C4-2B (cell line): Measurements from ENCODE around the gene MCM8.
"Not testable (repeated sequence)": the region's sequence is repeated elsewhere in the genome, so short reads cannot be mapped to it uniquely, and the experiment has no call there.

Experiments
- H3K27ac ChIP-seq: fragments of 450-650 bp; 2 replicates; pipeline ENCODE4 v1.5.1; 2017
- ZFX ChIP-seq: fragments of 450-650 bp; IDR thresholded peaks from 2 replicates; pipeline ENCODE4 v1.6.1; 2017
- TF ChIP-seq, protein P1 (sequence below): fragments of 450-650 bp; conservative IDR thresholded peaks from 2 replicates; pipeline ENCODE4 v1.5.1; 2017; ENCODE audit warnings: mild to moderate bottlenecking

The MCM8 gene

DNA sequence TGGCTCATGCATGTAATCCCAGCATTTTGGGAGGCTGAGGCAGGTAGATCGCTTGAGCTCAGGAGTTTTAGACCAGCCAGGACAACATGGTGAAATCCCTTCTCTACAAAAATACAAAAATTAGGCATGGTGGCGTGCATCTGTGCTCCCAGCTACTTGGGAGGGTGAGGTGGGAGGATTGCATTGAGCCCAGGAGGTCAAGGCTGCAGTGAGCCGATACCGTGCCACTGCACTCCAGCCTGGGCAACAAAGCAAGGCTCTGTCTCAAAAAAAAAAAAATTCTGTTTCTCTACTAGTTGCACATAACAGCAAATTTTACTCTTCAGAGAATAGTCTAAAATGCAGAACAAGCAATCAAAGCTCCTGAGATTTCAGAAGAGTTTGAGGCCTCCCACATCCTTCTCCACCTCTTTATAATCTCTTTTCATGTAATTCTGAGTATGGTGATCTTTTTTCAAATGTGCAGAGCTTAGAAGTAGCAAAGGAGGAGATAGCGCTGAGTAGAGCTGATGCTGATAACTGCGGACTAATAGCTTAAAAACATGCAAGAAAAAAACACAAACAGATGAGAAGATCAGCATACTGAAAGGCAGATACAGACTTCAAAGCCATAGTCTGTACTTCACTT is 80.1 kb downstream of the MCM8 start:
- TF ChIP-seq, protein P1, sequence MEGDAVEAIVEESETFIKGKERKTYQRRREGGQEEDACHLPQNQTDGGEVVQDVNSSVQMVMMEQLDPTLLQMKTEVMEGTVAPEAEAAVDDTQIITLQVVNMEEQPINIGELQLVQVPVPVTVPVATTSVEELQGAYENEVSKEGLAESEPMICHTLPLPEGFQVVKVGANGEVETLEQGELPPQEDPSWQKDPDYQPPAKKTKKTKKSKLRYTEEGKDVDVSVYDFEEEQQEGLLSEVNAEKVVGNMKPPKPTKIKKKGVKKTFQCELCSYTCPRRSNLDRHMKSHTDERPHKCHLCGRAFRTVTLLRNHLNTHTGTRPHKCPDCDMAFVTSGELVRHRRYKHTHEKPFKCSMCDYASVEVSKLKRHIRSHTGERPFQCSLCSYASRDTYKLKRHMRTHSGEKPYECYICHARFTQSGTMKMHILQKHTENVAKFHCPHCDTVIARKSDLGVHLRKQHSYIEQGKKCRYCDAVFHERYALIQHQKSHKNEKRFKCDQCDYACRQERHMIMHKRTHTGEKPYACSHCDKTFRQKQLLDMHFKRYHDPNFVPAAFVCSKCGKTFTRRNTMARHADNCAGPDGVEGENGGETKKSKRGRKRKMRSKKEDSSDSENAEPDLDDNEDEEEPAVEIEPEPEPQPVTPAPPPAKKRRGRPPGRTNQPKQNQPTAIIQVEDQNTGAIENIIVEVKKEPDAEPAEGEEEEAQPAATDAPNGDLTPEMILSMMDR, result no peak
- TF ChIP-seq ZFX, result no peak
- no peak overlapping the region for H3K27ac ChIP-seq

DNA sequence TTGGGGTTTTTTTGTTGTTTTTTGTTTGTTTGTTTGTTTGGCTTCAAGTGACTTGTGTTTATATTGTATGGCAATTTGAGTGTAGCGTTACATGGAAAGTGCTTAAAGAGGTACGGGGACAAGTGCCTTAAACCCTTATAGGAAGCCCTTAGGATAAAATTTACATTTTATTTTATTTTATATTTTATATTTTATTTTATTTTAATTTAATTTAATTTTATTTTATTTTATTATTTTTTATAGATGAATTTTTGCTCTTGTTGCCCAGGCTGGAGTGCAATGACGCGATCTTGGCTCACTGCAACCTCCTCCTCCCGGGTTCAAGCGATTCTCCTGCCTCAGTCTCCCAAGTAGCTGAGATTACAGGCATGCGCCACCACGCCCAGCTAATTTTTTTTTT is 82.5 kb downstream of the MCM8 start:
- not testable (repeated sequence) for H3K27ac ChIP-seq

DNA sequence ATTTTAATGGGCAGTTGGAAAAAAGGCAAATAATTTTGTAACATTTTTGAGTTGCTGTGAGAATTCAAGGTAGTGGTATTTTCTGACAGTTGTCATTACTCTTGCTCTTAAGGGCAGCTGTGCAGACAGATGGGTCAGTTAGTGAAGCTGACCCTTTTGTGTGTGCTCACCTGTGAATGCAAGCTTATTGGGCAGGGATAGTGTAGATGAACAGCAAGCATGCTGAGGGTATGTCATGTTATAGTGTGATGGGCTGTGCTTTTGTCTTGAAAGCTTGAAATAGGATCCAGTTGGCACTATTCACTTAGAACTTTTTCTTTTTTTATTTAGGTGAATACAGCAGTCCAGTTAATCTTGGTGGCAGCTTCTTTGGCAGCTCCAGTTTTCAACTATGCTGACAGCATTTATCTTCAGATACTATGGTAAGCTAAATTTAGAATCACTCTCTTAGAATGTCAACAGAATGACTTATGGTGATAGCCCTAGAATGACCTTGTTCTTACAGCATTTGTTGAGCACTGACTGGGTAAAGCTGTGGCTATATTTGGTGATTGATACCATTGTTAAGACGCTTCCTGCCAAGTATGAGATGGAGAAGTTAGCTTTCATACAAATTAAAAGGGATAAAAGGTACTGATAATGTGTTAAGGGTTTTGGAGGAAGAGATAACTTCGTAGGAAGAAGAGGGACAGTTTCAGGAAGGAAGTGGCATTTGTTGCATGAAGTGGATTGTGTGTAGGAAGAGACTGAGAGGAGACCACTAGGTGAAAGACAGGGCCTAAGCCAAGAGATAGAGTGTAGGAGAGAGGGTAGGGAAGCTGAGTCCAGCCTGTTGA is 83.9 kb downstream of the MCM8 start:
- TF ChIP-seq, protein P1, result no peak
- no peak for TF ChIP-seq ZFX
- H3K27ac ChIP-seq, result no peak overlapping the region

DNA sequence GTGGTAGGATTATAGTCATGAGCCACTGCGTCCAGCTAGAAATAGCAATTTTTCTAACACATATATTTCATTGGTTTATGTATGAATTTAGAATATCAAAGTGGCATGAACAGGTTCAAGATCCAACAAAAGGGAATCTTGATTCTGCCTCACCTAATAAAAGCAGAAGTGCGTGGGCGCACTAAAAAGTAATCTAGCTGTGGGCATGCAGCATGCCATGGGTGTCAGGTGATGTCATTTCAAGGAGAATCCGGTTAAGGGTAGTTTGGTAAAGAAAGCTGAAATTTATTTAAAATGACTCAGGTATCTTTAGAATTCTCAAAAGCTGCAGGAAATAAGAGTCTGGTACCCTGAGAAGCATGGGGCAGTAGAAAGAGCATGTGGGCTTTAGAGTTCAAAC is 85.8 kb downstream of the MCM8 start:
- TF ChIP-seq, protein P1, result no peak
- no peak for TF ChIP-seq ZFX
- no peak overlapping the region for H3K27ac ChIP-seq

DNA sequence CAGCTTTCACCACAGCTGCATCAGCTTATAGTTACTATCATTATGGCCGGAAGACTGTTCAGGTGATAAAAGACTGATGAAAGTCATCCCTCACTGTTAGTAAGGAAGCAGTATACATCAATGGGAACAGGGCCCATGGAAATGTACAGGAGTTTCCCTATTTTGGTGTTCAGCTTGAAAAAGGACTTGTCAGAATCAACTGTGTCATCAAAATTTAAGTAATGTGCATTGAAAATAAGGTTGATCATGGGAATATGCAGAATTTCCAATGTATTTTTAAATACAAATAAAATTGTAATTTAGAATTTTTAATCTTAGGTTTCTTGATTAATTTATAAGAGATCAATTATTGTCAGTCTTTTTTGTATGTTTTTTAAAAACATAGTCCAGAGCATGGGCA is 86.6 kb downstream of the MCM8 start:
- no peak for TF ChIP-seq ZFX
- TF ChIP-seq, protein P1, result no peak
- H3K27ac ChIP-seq, result no peak overlapping the region

DNA sequence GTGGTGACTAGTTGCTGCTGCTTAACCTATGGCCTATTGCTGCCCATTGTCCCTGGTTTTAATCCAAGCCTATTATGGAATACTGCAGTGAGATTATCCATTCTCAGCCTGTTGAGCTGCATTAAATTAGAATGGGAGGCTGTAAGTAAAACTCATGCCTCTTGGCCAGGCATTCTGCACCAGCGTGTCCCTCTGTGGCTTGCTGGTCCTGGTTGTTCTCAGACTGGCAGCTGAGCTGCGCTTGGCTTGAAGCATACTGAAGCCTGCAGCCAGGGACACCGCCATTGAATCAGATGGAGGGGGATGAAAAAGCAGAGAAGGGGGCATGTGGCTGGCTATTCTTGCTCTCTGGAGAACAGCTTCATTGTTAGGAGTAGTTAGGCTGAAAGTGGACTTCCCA is 87.8 kb downstream of the MCM8 start:
- no peak for TF ChIP-seq ZFX
- TF ChIP-seq, protein P1, result no peak
- no peak overlapping the region for H3K27ac ChIP-seq

DNA sequence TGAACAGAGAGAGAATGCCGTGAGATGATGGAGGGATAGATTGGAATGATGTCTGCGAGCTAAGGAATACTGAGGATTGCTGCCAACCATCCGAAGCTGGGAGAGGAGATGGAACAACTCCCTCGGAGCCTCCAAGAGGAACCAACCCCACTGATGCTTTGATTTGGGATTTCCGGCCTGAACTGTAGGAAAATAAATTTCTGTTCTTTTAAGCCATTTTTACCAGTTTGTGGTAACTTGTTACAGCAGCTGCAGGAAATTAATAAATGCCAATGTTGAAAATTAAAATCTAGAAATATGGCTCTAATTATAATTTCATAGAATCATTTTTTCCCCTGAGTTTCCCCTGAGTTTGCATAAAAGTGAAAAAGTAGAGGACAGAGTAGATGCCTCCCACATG is 89.3 kb downstream of the MCM8 start:
- H3K27ac ChIP-seq, result no peak overlapping the region
- no peak for TF ChIP-seq ZFX
- TF ChIP-seq, protein P1, result no peak

DNA sequence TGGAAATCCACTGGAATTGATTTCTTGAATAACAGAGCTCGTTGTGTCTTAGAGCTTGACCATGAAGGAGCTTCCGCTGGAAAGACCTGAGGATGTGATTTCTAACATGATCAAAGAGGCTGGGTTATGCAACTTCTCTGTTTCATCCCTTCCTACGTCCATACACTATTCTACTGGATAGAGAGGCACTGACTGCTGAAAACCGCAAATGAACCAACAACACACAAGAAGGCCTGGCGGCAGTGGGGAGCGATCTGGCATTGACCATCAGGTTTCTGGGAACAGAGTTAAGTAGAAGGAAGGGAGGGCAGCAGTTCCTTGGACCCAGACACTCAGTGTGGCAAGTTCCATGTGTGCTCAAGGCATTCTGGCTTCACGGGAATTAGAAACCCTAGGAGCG is 90.1 kb downstream of the MCM8 start:
- TF ChIP-seq, protein P1, result no peak
- TF ChIP-seq ZFX, result no peak

More for the DNA sequence above, 90.1 kb downstream of the MCM8 start:
- no peak overlapping the region for H3K27ac ChIP-seq
